Measurements from ENCODE around the gene PCSK4. TPM values are rescaled to one million over a fixed set of nuclear protein-coding genes. Genes with fewer than 3 reads are reported as not detected.

Gene PCSK4
- total RNA-seq, 1 experiment from 2014 or later = 9.9 TPM

DNA sequence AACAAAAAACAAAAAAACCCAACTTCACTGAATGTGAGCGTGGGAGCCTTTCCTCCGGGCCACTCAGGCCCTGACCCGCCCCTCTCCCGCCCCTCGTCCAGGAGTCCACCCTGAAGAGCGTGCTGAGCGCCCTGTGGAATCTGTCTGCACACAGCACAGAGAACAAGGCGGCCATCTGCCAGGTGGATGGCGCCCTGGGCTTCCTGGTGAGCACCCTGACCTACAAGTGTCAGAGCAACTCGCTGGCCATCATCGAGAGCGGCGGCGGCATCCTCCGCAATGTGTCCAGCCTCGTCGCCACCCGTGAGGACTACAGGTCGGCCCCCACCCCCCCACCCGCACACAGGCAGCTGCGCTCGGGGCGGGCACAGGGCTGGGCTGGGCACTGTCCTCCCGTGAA is 28.3 kb downstream of the PCSK4 start:
- BruUV-seq (replicated peaks) = no TSS peak
- ATAC-seq = no peak
- no peak for DNase-seq (ENCODE audit: low read depth, low spot score)
- no peaks in the 10 kb centered on the region for H3K4me1 ChIP-seq (ENCODE audit: control insufficient read depth, insufficient read depth, low read length)
- H3K27ac ChIP-seq (ENCODE audit: low read length) = no peak overlapping the region
- no peaks in the 10 kb centered on the region for H3K27me3 ChIP-seq (ENCODE audit: control insufficient read depth, insufficient read depth, low read length)
- in situ Hi-C loops (cut with HindIII; ENCODE audit: low pct_unique_long_range_greater_than_20kb, low sequenced_read_pairs) (no loop called here), intact Hi-C loops (cut with micrococcal nuclease; ENCODE audit: unreplicated experiment) (no loop called here)
- CTCF ChIA-PET = interaction anchor here (0.7 kb wide), 1 partner anchor 364 kb away, joined by 17 read pairs; no protein-coding TSS in a partner anchor
- no peaks in the 10 kb centered on the region for H3K36me3 ChIP-seq (ENCODE audit: control insufficient read depth, insufficient read depth, low read length)
- no peaks in the 10 kb centered on the region for H3K9me3 ChIP-seq (ENCODE audit: control insufficient read depth, insufficient read depth, low read depth, low read length)
- no peak for TF ChIP-seq SIN3A (IDR thresholded peaks at IDR 0.05; ENCODE audit: borderline replicate concordance, insufficient read depth, low read depth, low read length)
- TF ChIP-seq, protein P1, sequence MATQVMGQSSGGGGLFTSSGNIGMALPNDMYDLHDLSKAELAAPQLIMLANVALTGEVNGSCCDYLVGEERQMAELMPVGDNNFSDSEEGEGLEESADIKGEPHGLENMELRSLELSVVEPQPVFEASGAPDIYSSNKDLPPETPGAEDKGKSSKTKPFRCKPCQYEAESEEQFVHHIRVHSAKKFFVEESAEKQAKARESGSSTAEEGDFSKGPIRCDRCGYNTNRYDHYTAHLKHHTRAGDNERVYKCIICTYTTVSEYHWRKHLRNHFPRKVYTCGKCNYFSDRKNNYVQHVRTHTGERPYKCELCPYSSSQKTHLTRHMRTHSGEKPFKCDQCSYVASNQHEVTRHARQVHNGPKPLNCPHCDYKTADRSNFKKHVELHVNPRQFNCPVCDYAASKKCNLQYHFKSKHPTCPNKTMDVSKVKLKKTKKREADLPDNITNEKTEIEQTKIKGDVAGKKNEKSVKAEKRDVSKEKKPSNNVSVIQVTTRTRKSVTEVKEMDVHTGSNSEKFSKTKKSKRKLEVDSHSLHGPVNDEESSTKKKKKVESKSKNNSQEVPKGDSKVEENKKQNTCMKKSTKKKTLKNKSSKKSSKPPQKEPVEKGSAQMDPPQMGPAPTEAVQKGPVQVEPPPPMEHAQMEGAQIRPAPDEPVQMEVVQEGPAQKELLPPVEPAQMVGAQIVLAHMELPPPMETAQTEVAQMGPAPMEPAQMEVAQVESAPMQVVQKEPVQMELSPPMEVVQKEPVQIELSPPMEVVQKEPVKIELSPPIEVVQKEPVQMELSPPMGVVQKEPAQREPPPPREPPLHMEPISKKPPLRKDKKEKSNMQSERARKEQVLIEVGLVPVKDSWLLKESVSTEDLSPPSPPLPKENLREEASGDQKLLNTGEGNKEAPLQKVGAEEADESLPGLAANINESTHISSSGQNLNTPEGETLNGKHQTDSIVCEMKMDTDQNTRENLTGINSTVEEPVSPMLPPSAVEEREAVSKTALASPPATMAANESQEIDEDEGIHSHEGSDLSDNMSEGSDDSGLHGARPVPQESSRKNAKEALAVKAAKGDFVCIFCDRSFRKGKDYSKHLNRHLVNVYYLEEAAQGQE (IDR thresholded peaks at IDR 0.05; ENCODE audit: insufficient read depth in 1 of 2, low read depth in 2 of 2, low read length in 1 of 2) = no peak
- TF ChIP-seq, protein P2, sequence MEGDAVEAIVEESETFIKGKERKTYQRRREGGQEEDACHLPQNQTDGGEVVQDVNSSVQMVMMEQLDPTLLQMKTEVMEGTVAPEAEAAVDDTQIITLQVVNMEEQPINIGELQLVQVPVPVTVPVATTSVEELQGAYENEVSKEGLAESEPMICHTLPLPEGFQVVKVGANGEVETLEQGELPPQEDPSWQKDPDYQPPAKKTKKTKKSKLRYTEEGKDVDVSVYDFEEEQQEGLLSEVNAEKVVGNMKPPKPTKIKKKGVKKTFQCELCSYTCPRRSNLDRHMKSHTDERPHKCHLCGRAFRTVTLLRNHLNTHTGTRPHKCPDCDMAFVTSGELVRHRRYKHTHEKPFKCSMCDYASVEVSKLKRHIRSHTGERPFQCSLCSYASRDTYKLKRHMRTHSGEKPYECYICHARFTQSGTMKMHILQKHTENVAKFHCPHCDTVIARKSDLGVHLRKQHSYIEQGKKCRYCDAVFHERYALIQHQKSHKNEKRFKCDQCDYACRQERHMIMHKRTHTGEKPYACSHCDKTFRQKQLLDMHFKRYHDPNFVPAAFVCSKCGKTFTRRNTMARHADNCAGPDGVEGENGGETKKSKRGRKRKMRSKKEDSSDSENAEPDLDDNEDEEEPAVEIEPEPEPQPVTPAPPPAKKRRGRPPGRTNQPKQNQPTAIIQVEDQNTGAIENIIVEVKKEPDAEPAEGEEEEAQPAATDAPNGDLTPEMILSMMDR (IDR thresholded peaks at IDR 0.05) = no peak
- TF ChIP-seq TCF7L2 (IDR thresholded peaks at IDR 0.05; ENCODE audit: low read depth, low read length) = no peak
- no peak for TF ChIP-seq POLR2AphosphoS5 (IDR thresholded peaks at IDR 0.05; ENCODE audit: low read depth, low read length)
- POLR2A ChIA-PET = no interaction called here
- H3K4me3 ChIP-seq (ENCODE audit: low read depth in 2 of 2, low read length in 2 of 2) = no peak overlapping the region

DNA sequence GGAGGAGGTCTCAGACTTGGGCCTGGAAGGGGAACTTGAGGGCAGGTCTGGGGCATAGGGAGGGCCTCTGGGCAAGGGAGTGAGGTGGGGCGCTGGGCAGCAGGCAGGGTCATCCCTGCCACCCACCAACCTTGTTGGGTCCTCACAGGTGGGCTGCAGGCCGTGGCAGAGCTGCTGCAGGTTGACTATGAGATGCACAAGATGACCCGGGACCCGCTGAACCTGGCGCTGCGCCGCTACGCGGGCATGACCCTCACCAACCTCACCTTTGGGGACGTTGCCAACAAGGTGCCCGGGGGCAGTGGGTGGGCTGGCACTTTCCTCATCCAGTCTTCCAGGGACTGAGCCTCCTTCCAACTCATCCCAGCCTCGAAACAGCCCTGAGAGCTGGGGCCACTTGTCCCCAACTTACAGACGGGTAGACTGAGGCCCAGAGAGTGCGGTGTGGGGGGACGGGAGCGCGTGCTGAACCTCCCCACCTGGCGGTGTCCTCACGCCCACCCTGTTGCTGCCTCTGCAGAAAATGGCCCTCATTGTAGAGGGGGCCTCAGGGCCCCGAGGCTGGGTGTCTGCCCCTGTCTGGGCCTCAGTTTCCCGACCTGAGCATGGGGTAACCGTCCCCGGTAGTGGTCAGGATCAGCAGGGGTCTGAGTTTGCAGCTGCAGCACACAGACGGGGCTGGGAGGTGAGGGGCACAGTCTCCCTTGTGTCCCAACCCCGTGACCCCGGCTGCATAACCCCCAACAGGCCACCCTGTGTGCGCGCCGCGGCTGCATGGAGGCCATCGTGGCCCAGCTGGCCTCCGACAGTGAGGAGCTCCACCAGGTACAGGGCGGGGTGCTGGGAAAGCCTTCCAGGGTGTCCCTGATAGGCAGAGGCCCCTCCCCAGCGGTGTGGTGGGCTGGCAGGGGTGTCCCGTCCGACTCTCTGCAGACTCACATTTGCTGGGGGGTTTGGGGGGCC is 29.8 kb downstream of the PCSK4 start:
- H3K4me3 ChIP-seq (ENCODE audit: low read depth in 2 of 2, low read length in 2 of 2) = no peak overlapping the region
- ChIA-PET CTCF (no interaction called here), POLR2A (no interaction called here)
- no peak overlapping the region for H3K27ac ChIP-seq (ENCODE audit: low read length)
- no peaks in the 10 kb centered on the region for H3K4me1 ChIP-seq (ENCODE audit: control insufficient read depth, insufficient read depth, low read length)
- intact Hi-C loops (cut with micrococcal nuclease; ENCODE audit: unreplicated experiment) (no loop called here), in situ Hi-C loops (cut with HindIII; ENCODE audit: low pct_unique_long_range_greater_than_20kb, low sequenced_read_pairs) (no loop called here)
- TF ChIP-seq SIN3A (IDR thresholded peaks at IDR 0.05; ENCODE audit: borderline replicate concordance, insufficient read depth, low read depth, low read length) (no peak), TCF7L2 (IDR thresholded peaks at IDR 0.05; ENCODE audit: low read depth, low read length) (no peak), POLR2AphosphoS5 (IDR thresholded peaks at IDR 0.05; ENCODE audit: low read depth, low read length) (no peak)
- TF ChIP-seq, protein P2 (IDR thresholded peaks at IDR 0.05) = no peak
- TF ChIP-seq, protein P1 (IDR thresholded peaks at IDR 0.05; ENCODE audit: insufficient read depth in 1 of 2, low read depth in 2 of 2, low read length in 1 of 2) = no peak
- no peaks in the 10 kb centered on the region for H3K9me3 ChIP-seq (ENCODE audit: control insufficient read depth, insufficient read depth, low read depth, low read length)
- ATAC-seq (no peak), DNase-seq (ENCODE audit: low read depth, low spot score) (no peak)
- H3K36me3 ChIP-seq (ENCODE audit: control insufficient read depth, insufficient read depth, low read length) = no peaks in the 10 kb centered on the region
- no TSS peak for BruUV-seq (replicated peaks)
- H3K27me3 ChIP-seq (ENCODE audit: control insufficient read depth, insufficient read depth, low read length) = no peaks in the 10 kb centered on the region

Data from Panc1 (cell line).